ENCODE measurements around the gene M1AP.

The M1AP gene

DNA sequence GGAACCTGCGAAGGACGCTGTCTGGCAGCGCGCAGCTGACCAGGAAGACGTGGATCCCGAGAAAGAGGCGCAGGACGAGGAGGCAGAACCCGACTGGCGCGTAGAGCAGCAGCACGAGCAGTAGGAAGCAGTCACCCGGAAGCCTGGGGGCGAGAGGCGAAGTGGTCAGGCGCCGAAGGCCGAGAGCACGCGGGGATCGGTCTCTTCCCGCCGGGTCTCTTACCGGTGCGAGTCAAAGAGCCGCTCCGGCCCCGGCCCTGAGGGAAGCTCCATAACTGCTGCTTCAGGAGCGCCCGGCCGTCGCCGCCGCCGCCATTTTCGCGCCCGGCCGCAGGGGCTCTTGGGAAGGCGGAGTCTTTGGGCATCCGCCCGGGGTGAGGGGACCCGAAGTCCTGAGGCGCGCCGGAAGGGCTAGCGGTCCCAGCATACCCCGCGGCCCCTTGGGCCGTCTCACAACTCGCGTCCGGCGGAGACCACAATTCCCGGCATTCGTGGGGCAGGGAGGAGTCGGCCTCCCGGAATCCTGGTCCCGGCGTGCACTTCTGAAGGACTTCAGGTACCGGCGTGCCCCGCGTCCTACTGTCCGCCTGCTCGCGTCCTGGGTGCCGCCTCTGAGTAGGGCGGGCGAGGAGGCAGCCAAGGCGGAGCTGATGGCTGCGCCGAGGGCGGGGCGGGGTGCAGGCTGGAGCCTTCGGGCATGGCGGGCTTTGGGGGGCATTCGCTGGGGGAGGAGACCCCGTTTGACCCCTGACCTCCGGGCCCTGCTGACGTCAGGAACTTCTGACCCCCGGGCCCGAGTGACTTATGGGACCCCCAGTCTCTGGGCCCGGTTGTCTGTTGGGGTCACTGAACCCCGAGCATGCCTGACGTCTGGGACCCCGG is 118.5 kb downstream of the M1AP start, which contains the start of the genes AUP1 and HTRA2:
AUP1 (minus strand) TSS at position 350 of the 882 bp plus-strand sequence; CDS start at position 273, 77 bp downstream.
HTRA2 (plus strand) TSS at position 577 of the 882 bp plus-strand sequence; CDS start at position 651, 74 bp downstream.
- Histone ChIP-seq H3K4me1 (ENCODE audit: control insufficient read depth, insufficient read depth, low read length, poor library complexity, severe bottlenecking) (peaks cover 22% of the 10 kb centered on the region), H3K4me3 (ENCODE audit: insufficient read depth, low read depth, low read length, poor library complexity, severe bottlenecking) (peak within 1 kb of the TSS; percentile 94), H3K27me3 (replicated peaks; ENCODE audit: control insufficient read depth, insufficient read depth, low read length, poor library complexity, severe bottlenecking) (no peaks in the 10 kb centered on the region), H3K36me3 (ENCODE audit: control insufficient read depth, insufficient read depth, low read length) (peaks cover 21% of the 10 kb centered on the region), H3K27ac (ENCODE audit: insufficient read depth, low read length, poor library complexity, severe bottlenecking) (peak within 1 kb of the TSS; percentile 90), H3K9me3 (ENCODE audit: control insufficient read depth, low read length) (no peaks in the 10 kb centered on the region)
- DNase-seq, result peak; percentile 68 to 78 (median 76)

DNA sequence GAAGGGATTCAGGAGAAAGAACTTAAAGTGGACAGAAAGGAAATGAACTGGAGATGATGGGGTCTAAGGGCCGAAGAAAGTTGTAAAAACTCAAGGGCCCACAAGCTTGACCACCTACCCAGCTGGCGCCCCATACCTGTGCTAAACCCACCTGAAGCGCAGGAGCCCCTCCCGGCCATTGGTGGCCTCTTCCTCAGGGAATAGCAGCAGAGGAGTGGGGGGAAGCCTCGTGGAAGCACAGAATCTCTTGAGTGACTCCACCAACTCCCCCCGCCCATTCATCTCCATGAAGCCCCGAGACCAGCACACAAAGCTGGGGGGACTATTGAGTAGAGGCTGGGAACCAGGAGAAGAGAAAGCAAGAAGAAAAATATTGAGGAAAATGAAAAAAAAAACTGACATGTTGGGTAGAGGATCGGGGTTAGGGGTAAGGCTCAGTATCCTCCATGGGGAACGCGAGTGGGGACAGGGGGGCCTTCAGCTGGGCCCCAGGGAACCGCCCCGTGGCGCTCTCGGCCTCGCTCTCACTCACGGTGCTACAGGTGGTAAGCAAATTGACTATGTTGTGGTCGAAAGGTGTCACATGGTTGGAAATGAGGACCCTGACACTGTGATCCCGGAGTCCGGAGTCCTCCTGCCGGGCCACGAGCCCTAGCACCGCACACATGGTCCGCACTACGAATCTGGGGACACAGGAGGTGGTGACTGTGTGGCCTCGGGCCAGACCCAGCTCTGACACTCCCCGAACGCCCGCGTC is 119.4 kb downstream of the M1AP start:
- peak overlapping the region; percentile 94 for H3K4me3 ChIP-seq (ENCODE audit: insufficient read depth, low read depth, low read length, poor library complexity, severe bottlenecking)
- no peaks in the 10 kb centered on the region for H3K9me3 ChIP-seq (ENCODE audit: control insufficient read depth, low read length)
- no peaks in the 10 kb centered on the region for H3K27me3 ChIP-seq (replicated peaks; ENCODE audit: control insufficient read depth, insufficient read depth, low read length, poor library complexity, severe bottlenecking)
- no peak for DNase-seq
- H3K4me1 ChIP-seq (ENCODE audit: control insufficient read depth, insufficient read depth, low read length, poor library complexity, severe bottlenecking), result peaks cover 22% of the 10 kb centered on the region
- peak overlapping the region; percentile 90 for H3K27ac ChIP-seq (ENCODE audit: insufficient read depth, low read length, poor library complexity, severe bottlenecking)
- peaks cover 21% of the 10 kb centered on the region for H3K36me3 ChIP-seq (ENCODE audit: control insufficient read depth, insufficient read depth, low read length)

DNA sequence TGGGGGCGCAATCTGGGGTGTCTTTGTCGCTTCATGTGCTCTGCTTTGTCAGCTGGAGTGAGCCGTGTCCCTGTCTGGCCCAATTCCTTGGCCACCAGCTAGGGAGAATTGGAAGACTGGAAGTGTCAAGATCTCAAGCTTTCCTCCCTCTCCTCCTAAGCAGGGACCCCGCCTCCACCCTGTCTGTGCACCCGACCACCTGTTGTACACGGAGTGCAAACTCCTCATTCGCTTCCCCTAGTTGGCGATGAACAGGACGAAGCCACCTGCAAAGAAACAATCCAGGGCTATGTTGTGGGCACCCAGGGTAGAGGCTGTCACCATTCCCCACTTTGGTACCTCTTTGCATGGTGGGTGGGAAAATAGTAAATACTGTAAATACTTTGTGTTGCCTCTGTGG is 120.4 kb downstream of the M1AP start:
- Histone ChIP-seq H3K27ac (ENCODE audit: insufficient read depth, low read length, poor library complexity, severe bottlenecking) (no peak overlapping the region), H3K4me3 (ENCODE audit: insufficient read depth, low read depth, low read length, poor library complexity, severe bottlenecking) (no peak overlapping the region), H3K9me3 (ENCODE audit: control insufficient read depth, low read length) (no peaks in the 10 kb centered on the region), H3K4me1 (ENCODE audit: control insufficient read depth, insufficient read depth, low read length, poor library complexity, severe bottlenecking) (peaks cover 22% of the 10 kb centered on the region), H3K36me3 (ENCODE audit: control insufficient read depth, insufficient read depth, low read length) (peaks cover 21% of the 10 kb centered on the region), H3K27me3 (replicated peaks; ENCODE audit: control insufficient read depth, insufficient read depth, low read length, poor library complexity, severe bottlenecking) (no peaks in the 10 kb centered on the region)
- no peak for DNase-seq

DNA sequence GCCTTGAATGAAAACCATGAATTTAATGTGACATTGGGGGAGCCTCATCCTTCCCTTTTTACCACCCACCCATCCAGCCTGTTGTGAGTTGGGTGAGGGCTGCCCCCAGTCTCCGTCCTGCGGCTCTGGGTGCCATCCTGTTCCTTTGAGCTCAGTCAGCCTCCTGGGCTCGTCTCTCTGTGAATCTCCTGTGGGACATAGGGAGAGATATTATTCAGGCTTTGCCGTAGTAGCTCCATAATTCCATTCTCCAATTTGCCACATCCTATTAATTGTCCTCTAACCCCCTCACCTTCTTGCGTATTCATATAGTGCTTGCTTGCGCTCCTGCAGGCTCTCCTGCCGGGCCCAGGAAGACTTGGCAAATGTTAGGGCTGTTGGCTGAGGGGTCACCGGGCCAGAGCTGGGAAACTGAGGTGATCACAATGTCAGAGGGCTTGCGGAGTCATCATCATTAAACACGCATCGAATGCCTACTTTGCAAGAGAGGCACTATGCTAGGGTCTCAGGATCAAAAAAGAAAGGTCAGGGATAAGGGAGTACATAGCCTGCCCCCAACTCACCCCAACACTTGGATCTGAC is 121.4 kb downstream of the M1AP start:
- Histone ChIP-seq H3K36me3 (ENCODE audit: control insufficient read depth, insufficient read depth, low read length) (peaks cover 21% of the 10 kb centered on the region), H3K9me3 (ENCODE audit: control insufficient read depth, low read length) (no peaks in the 10 kb centered on the region), H3K4me1 (ENCODE audit: control insufficient read depth, insufficient read depth, low read length, poor library complexity, severe bottlenecking) (peaks cover 22% of the 10 kb centered on the region), H3K27me3 (replicated peaks; ENCODE audit: control insufficient read depth, insufficient read depth, low read length, poor library complexity, severe bottlenecking) (no peaks in the 10 kb centered on the region), H3K4me3 (ENCODE audit: insufficient read depth, low read depth, low read length, poor library complexity, severe bottlenecking) (no peak overlapping the region), H3K27ac (ENCODE audit: insufficient read depth, low read length, poor library complexity, severe bottlenecking) (no peak overlapping the region)
- DNase-seq, result no peak

DNA sequence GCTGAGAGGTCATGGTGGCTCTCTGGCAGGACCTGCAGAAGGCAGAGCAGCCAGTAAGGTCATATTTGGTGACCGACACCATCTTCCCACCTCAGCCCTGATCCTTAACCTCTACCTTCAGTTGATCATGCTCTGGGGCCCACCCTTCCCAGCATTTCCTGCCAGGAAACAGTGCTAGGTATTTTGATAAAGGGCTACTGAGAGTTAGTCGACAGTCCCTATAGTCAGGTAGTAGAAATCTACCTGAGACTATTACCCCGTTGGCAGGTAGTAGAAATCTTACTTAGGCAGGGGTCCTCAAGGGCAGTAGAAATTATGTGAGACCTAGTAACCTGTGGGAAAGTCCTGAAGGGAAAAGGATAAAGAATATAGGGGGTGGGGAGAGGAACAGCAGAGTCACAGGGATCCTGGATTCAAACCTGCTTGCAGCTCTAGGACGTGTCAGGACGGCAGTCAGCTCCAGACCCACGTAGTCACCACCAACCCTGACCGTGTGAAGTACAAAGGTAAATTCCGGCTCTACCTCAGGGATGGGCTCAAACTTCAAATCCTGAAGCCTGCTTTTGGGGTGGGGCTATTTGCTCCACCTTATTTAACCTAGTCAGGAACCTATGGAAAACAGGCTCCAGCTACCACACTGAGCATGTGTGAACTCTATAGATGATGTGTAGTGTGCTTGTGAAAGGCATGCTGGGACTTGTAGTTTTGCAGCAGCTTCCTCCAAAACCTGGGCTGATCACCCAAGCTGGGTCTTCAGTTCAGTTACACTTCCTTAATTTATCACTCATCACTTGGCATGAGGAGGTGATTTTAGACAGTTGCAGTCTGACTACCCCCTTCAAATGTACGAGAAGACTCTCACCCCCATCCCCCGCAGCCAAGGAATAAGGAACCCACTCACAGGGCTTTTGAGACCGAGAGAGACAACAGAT is 122.1 kb downstream of the M1AP start, which contains the start of gene DQX1:
DQX1 (minus strand) TSS at position 515 of the 932 bp plus-strand sequence; CDS start at position 13, 502 bp downstream.
- H3K27ac ChIP-seq (ENCODE audit: insufficient read depth, low read length, poor library complexity, severe bottlenecking), result no peak within 1 kb of the TSS
- DNase-seq, result no peak

DNA sequence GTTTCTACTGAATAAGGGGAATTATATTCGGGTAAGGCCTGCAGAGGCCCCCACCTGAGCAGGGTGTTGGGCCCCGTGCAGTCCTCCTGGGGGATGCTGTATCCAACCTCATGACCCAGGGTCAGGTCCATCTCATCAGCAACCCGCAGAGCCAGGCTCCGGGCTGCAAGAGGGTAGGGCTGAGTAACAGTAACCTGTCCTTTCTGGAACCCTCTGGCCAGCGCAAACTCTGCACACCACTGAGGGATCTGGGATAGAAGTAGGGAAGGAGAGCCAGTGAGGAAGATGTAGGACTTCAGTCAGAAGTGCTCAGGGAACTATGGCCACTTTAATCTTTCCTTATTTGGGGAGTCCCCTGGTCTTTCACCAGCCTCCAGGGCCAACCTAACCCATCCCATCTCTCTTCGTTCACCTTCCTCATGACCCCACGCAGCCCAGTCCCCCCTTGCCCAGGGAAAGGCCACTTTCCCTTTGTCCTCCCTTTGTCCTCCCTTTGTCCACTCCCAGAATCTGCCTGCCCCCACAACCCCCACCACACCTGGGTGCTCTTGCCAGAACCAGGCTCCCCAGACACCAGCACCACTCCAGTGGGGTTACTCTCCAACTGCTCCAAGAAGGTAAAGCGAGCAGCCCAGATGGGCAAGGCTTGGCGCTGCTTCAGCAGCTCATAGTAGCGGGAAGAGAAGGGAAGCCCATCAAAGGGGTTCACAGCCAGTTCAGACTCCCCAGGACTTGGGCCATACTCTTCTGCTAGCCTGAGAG is 123.0 kb downstream of the M1AP start:
- DNase-seq, result no peak
- Histone ChIP-seq H3K4me1 (ENCODE audit: control insufficient read depth, insufficient read depth, low read length, poor library complexity, severe bottlenecking) (peaks cover 11% of the 10 kb centered on the region), H3K27me3 (replicated peaks; ENCODE audit: control insufficient read depth, insufficient read depth, low read length, poor library complexity, severe bottlenecking) (no peaks in the 10 kb centered on the region), H3K4me3 (ENCODE audit: insufficient read depth, low read depth, low read length, poor library complexity, severe bottlenecking) (no peak overlapping the region), H3K36me3 (ENCODE audit: control insufficient read depth, insufficient read depth, low read length) (peaks cover 21% of the 10 kb centered on the region), H3K9me3 (ENCODE audit: control insufficient read depth, low read length) (no peaks in the 10 kb centered on the region), H3K27ac (ENCODE audit: insufficient read depth, low read length, poor library complexity, severe bottlenecking) (no peak overlapping the region)

More for the DNA sequence above, 122.1 kb downstream of the M1AP start, which contains the start of gene DQX1:
- Histone ChIP-seq H3K4me3 (ENCODE audit: insufficient read depth, low read depth, low read length, poor library complexity, severe bottlenecking) (no peak within 1 kb of the TSS), H3K27me3 (replicated peaks; ENCODE audit: control insufficient read depth, insufficient read depth, low read length, poor library complexity, severe bottlenecking) (no peaks in the 10 kb centered on the region), H3K9me3 (ENCODE audit: control insufficient read depth, low read length) (no peaks in the 10 kb centered on the region), H3K4me1 (ENCODE audit: control insufficient read depth, insufficient read depth, low read length, poor library complexity, severe bottlenecking) (peaks cover 18% of the 10 kb centered on the region), H3K36me3 (ENCODE audit: control insufficient read depth, insufficient read depth, low read length) (peaks cover 21% of the 10 kb centered on the region)

DNA sequence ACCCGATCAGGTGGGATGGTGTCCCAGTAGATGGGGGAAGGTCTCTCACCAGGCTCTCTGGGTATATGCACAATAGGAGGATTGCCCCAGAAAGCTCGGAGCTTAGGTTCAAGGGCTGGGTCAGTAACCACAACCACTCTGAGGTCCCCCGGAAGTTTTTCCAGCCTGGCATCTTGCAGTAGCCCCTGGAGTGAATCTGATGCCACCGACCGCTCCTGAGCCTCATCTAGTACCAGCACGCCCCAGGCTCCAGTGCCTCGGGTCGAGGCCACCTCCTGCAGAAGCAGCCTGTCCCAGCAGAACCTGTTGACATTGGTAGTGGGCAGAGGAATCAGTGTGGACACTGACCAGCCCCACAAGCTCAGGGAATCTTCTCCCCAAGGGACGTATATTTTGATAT is 124.1 kb downstream of the M1AP start:
- Histone ChIP-seq H3K27ac (ENCODE audit: insufficient read depth, low read length, poor library complexity, severe bottlenecking) (no peak overlapping the region), H3K4me3 (ENCODE audit: insufficient read depth, low read depth, low read length, poor library complexity, severe bottlenecking) (no peak overlapping the region), H3K4me1 (ENCODE audit: control insufficient read depth, insufficient read depth, low read length, poor library complexity, severe bottlenecking) (peaks cover 8% of the 10 kb centered on the region), H3K9me3 (ENCODE audit: control insufficient read depth, low read length) (no peaks in the 10 kb centered on the region), H3K27me3 (replicated peaks; ENCODE audit: control insufficient read depth, insufficient read depth, low read length, poor library complexity, severe bottlenecking) (peaks cover 9% of the 10 kb centered on the region), H3K36me3 (ENCODE audit: control insufficient read depth, insufficient read depth, low read length) (peaks cover 21% of the 10 kb centered on the region)
- no peak for DNase-seq

DNA sequence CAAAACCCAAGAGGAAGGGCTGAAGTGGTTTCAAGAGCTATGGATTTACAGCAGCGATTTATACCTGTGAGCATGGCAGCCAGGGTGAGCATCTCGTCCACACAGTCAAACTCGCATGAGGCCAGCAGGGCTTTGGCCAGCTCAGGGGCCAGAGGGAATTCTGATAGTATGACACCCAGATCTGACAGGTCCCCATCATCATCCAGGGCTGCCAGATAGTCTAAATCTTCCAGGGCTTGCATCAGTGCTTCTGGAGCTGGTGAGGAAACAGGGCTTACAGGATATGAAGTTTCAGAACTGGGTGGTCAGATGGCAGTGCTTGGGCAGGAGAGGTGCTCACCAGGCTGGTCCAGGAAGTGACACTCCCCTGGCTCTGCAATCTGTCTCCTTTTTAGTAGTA is 125.6 kb downstream of the M1AP start:
- no peak overlapping the region for H3K27ac ChIP-seq (ENCODE audit: insufficient read depth, low read length, poor library complexity, severe bottlenecking)
- no peaks in the 10 kb centered on the region for H3K4me1 ChIP-seq (ENCODE audit: control insufficient read depth, insufficient read depth, low read length, poor library complexity, severe bottlenecking)
- H3K9me3 ChIP-seq (ENCODE audit: control insufficient read depth, low read length), result no peaks in the 10 kb centered on the region
- peaks cover 14% of the 10 kb centered on the region for H3K36me3 ChIP-seq (ENCODE audit: control insufficient read depth, insufficient read depth, low read length)
- peaks cover 22% of the 10 kb centered on the region for H3K27me3 ChIP-seq (replicated peaks; ENCODE audit: control insufficient read depth, insufficient read depth, low read length, poor library complexity, severe bottlenecking)
- no peak for DNase-seq
- no peak overlapping the region for H3K4me3 ChIP-seq (ENCODE audit: insufficient read depth, low read depth, low read length, poor library complexity, severe bottlenecking)
